GM21367 (cell line): ENCODE measurements around the gene TEPSIN.

Experiments
- ATAC-seq: cut with Tn5 transposase; IDR thresholded peaks from one replicate; pipeline ENCODE4 v1.9.1; 2021; ENCODE audit not compliant: unreplicated experiment

The TEPSIN gene

DNA sequence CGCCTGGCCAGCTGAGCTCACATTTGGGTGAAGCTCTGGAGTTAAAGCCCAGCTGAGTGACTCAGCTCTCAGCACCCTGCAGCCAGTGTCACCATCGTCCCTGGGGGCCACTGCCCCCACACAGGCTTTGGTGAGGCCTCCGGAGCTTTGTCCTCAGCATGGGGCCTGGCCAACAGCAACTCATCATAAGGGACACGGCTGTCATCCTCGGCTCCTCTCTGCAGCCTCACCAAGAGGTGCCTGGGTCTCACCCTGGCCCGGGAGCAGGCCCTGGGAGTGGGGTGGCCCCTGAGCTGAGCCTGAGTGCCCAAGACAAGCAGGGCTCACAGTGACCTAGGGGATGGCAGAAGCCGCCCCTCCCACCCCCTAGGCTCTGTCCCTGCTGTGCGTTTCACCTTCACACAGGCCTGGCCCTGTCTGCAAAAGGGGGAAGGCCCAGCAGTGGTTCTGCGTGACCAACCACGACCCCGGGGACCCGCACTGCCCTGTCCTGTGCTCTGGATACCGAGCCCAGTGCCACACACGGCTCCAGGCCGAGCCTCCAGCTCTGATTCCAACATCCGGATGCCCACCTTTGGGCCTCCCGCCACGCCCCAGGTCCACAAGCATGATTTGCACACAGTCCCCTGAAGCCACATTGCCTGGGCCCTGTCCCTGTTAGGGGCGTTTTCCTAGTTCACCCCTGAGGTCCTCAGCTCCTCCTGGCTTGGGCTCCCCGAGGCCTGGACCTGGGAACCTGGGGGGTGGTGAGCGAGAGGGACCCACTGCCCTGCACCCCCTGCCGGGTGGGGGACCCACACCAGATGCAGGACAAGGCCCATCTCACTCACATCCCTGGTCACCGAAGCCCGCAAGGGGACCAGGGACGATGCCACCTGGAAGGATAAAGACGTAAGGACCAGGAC is 51.0 kb downstream of the TEPSIN start:
- ATAC-seq, result no peak

DNA sequence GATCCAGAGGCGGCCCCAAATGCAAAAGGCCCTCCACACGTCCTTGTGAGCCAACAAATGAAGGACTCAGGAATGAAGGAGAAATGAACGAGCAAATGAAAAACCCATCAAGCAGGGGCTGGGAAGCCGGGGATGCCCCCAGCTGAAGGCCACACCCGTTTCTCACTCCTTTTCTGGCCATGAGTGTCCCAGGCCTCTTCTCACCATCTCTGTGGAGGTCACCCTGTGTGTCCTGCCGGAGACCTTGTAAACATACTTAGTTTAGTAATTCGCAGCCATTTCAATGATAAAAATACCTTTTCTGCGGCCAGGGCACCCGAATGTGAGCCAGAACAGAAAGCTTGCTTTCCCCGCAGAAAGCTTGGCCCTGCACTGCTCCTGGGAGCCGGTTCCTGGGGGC is 51.7 kb downstream of the TEPSIN start:
- no peak for ATAC-seq

DNA sequence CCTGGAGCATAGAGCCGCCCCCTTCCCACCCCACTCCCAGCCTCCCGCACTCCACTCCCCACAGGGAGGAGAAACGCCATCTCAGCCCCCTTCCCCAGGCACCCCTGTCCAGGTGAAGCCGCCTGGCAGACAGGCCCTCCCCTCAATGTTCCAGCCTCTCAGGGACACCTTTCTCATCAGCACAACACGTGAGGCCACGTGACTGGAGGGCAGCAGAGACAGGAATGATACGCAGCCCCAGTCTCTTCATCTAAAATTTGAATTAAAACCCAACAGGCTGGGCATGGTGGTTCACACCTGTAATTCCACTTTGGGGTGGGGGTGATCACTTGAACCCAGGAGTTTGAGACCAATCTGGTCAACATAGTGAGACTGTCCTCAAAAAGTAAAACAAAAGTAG is 52.7 kb downstream of the TEPSIN start:
- no peak for ATAC-seq

DNA sequence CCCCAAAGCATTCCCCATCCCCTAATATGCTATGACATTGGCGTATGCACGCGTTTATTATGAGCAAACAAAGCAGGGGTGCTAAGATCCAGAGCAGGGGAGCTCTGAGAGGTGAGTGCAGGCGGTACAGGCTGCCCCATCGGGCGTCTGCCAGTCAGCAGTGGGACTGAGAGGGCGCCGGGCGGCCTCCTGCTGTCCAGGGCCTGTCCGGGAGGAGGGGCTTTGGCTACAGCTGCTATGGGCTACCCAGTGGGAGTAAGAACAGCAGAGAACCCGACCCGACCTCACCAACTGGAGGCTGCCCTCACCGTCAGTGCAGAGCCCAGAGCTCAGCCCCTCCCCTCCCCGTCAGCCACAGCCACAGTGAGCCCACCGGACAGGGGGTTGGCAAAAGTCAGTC is 54.3 kb downstream of the TEPSIN start:
- no peak for ATAC-seq

DNA sequence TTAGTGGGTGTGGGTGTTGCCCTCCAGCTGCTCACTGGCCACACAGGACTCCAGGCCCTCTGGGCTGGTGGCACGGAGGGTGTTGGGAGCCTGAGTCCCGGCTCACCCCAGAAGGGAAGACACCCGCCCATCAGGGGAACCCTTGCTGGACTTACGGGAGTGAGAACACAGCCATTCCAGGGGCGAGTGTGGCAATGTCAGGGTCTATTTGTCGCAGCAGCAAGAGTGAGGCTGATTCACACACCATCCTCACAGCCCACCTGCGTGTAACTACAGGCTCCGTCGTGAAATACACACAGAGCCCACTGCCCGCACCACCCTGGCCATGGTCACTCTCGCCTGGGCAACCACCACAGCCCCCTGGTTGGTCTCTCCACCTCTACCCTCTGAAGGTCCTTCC is 55.0 kb downstream of the TEPSIN start:
- no peak for ATAC-seq

DNA sequence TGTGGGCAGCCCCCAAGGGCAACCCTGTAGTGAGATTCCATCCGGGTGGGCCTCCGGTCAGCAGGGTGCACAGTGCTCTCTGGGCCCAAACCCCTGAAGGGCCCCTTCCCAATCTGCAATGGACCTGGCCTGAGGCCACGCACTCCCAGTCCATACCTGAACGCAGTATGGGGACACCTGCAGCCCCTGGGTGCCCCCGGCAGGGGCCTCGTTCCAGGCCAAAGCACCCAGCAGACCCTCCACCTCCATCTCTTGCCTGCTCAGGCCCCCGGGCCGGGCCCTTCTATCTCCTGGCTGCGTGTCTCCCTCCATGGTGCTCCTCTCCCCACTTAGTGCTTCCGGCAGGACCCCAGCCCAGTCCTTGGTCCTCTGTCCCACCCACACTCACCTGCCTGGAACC is 55.5 kb downstream of the TEPSIN start:
- ATAC-seq, result no peak

DNA sequence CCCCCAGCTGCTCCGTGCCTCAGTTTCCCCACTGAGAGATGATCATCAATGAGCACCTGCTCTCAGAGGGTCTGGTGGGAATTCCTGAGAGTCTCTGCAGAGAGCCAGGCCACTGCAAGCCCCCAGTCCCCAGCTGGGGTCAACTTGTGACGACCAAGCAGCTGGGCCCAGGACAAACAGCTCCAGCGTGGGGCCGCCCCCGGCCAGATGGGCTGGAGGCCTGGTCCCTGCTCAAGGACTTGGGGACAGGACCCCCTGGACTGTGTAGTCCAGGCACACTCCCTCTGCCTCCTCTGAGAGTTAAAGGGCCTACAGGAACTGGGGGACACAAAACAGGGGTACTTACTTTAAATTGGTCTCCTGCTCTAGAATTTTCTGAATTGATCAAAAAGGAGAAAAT is 56.3 kb downstream of the TEPSIN start:
- ATAC-seq, result no peak

DNA sequence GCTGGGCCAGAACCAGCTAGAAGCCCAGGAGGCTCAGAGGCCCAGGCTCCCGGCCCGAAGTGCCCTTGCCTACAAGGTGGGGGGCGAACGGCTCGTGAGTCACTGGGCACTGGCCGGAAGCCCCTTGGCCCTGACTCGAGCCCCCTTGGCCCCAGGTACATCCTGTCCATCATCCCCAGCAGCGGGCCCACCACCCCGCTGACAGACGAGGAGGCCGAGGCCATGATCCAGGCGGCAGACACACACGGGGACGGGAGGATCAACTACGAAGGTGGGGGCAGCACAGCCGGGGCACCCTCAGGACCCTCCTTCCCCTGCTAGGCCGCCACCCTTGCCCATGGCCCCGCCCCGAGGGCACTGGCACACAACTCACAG is 57.1 kb downstream of the TEPSIN start:
- no peak for ATAC-seq

DNA sequence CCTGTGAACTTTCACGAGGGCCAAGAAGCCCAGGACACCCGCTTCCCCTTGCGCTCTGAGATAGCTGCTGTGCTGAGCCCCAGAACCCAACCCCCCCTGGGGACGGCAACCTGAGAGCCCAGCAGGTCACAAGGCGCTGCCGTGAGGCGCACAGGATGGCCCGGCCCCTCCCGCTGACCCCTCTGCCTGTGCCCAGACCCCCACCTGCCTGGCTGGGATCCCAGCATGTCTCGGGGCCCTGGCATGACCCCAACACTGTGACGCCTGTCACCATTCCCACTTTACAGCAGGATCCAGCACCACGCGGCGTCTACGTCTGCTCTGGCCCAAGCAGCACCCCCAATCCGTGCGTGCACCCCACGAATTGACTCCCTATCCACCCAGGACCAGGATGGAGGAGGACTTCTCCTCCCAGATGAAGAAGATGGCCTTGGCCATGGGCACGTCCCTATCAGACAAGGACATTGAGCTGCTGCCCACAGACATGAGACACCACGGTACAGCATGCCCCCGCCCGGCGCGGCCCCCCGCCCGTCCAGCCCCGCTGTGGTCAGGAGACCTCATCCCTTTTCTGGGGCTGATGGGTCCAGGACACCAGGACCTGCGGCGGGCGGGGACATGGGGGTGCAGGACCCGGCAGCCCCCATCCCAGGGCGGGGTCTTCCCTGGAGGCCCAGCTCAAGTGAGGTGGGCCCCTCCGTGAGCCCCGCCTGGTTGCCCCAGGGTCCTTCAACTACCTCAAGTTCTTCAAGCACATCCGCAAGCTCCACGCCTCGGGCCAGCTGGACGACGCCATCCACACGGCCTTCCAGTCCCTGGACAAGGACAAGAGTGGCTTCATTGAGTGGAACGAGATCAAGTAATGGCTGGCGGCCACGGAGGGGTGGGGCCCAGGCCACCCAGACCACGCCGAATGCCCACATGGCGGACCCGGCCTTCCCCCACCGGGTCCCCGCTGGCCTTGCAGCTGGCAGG is 57.7 kb downstream of the TEPSIN start:
- no peak for ATAC-seq

DNA sequence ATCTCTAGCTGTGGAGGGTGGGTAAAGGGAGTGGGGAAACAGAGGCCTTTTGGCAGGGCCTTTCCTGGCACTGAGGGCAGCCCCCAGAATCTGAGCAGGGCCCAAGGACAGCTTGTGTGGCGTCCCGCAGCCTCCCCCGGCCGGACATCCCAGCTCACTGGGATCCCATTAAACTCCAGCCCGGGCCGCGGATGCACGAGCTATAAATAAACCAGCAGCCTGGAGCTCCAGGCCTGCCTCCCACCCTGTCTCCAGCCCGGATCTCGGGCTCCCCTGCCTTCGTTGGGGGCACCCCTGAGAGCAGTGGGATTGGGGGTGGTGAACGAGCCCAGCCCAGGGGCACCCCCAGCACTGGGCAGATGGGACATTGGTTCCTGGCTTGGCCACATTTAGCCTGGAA is 59.0 kb downstream of the TEPSIN start:
- ATAC-seq, result no peak

DNA sequence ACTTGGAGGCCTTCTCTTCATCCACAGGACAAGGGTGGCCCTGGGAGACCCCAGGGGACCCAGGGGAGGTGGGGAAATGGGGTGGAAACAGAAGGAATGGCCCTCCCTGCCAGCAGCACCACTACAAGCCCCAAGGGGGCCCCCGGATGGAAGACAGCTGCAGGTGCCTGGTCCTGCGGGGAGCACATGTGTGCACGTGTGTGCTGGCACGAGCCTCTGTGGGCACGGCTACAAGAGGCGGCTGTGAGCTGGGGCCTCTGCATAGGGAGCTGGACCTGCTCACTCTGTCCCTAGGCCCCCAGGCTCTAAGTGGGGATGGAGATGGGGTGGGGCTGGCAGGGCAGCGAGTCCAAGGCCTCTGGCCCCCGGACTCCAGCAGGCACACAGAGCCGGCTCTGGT is 59.6 kb downstream of the TEPSIN start:
- ATAC-seq, result no peak
